Measurements from ENCODE around the gene COA3.
A peak's percentile ranks its signal among the peaks of the same experiment; 100 is the strongest.
"Not testable (repeated sequence)": the region's sequence is repeated elsewhere in the genome, so short reads cannot be mapped to it uniquely, and the experiment has no call there.

Gene COA3

GRCh38 chr17:42779304-42779935 lies 19.1 kb downstream of the COA3 start:
- Histone ChIP-seq H3K27me3 (ENCODE audit: insufficient read depth, low read length) (peaks cover 37% of the 10 kb centered on the region), H3K9ac (ENCODE audit: low read depth, low read length) (no peak overlapping the region), H3K4me3 (ENCODE audit: low read length) (peak overlapping the region; percentile 70; the same call in 1 of the 2 replicates), H3K36me3 (ENCODE audit: insufficient read depth, low read depth, low read length) (peaks cover 38% of the 10 kb centered on the region), H3K27ac (ENCODE audit: low read length) (no peak overlapping the region), H3K4me1 (ENCODE audit: insufficient read depth, low read length) (peaks cover 3% of the 10 kb centered on the region; the same call in 1 of the 2 replicates), H3K9me3 (ENCODE audit: insufficient read depth, low read depth, low read length) (no peaks in the 10 kb centered on the region)

GRCh38 chr17:42778570-42778969 lies 19.9 kb downstream of the COA3 start:
- Histone ChIP-seq H3K36me3 (ENCODE audit: insufficient read depth, low read depth, low read length) (peaks cover 38% of the 10 kb centered on the region), H3K4me1 (ENCODE audit: insufficient read depth, low read length) (peaks cover 3% of the 10 kb centered on the region; the same call in 1 of the 2 replicates), H3K27me3 (ENCODE audit: insufficient read depth, low read length) (peaks cover 31% of the 10 kb centered on the region), H3K4me3 (ENCODE audit: low read length) (no peak overlapping the region), H3K27ac (ENCODE audit: low read length) (no peak overlapping the region), H3K9ac (ENCODE audit: low read depth, low read length) (no peak overlapping the region), H3K9me3 (ENCODE audit: insufficient read depth, low read depth, low read length) (no peaks in the 10 kb centered on the region)

- Histone ChIP-seq H3K27ac (ENCODE audit: low read length) (no peak overlapping the region), H3K4me3 (ENCODE audit: low read length) (no peak overlapping the region), H3K9me3 (ENCODE audit: insufficient read depth, low read depth, low read length) (no peaks in the 10 kb centered on the region), H3K9ac (ENCODE audit: low read depth, low read length) (no peak overlapping the region), H3K4me1 (ENCODE audit: insufficient read depth, low read length) (no peaks in the 10 kb centered on the region), H3K36me3 (ENCODE audit: insufficient read depth, low read depth, low read length) (peaks cover 38% of the 10 kb centered on the region), H3K27me3 (ENCODE audit: insufficient read depth, low read length) (peaks cover 1% of the 10 kb centered on the region; the same call in 1 of the 2 replicates)
These were observed 22.9 kb downstream of the COA3 start for GRCh38 chr17:42775534-42776098.

GRCh38 chr17:42774066-42774745 lies 24.3 kb downstream of the COA3 start:
- H3K9me3 ChIP-seq (ENCODE audit: insufficient read depth, low read depth, low read length) = no peaks in the 10 kb centered on the region
- H3K4me1 ChIP-seq (ENCODE audit: insufficient read depth, low read length) = no peaks in the 10 kb centered on the region
- H3K4me3 ChIP-seq (ENCODE audit: low read length) = peak overlapping the region; percentile 92
- peak overlapping the region; percentile 94 for H3K9ac ChIP-seq (ENCODE audit: low read depth, low read length)
- no peaks in the 10 kb centered on the region for H3K27me3 ChIP-seq (ENCODE audit: insufficient read depth, low read length)
- H3K27ac ChIP-seq (ENCODE audit: low read length) = no peak overlapping the region
- H3K36me3 ChIP-seq (ENCODE audit: insufficient read depth, low read depth, low read length) = peaks cover 36% of the 10 kb centered on the region

GRCh38 chr17:42773290-42774035 lies 25.0 kb downstream of the COA3 start, which contains the start of gene VPS25:
Gene VPS25, plus strand, starts transcription at chr17:42773449. Its CDS starts 27 bp downstream, at chr17:42773476.
- Histone ChIP-seq H3K36me3 (ENCODE audit: insufficient read depth, low read depth, low read length) (peaks cover 28% of the 10 kb centered on the region), H3K27me3 (ENCODE audit: insufficient read depth, low read length) (no peaks in the 10 kb centered on the region), H3K9ac (ENCODE audit: low read depth, low read length) (peak within 1 kb of the TSS; percentile 94), H3K27ac (ENCODE audit: low read length) (no peak within 1 kb of the TSS), H3K9me3 (ENCODE audit: insufficient read depth, low read depth, low read length) (no peaks in the 10 kb centered on the region), H3K4me3 (ENCODE audit: low read length) (peak within 1 kb of the TSS; percentile 92), H3K4me1 (ENCODE audit: insufficient read depth, low read length) (no peaks in the 10 kb centered on the region)

- H3K9me3 ChIP-seq (ENCODE audit: insufficient read depth, low read depth, low read length) = no peaks in the 10 kb centered on the region
- H3K9ac ChIP-seq (ENCODE audit: low read depth, low read length) = peak overlapping the region; percentile 94; the same call in 1 of the 2 replicates
- no peak overlapping the region for H3K27ac ChIP-seq (ENCODE audit: low read length)
- no peaks in the 10 kb centered on the region for H3K27me3 ChIP-seq (ENCODE audit: insufficient read depth, low read length)
- no peaks in the 10 kb centered on the region for H3K4me1 ChIP-seq (ENCODE audit: insufficient read depth, low read length)
- peak overlapping the region; percentile 92 for H3K4me3 ChIP-seq (ENCODE audit: low read length)
- H3K36me3 ChIP-seq (ENCODE audit: insufficient read depth, low read depth, low read length) = peaks cover 23% of the 10 kb centered on the region
These were observed 25.6 kb downstream of the COA3 start for GRCh38 chr17:42772945-42773289.

GRCh38 chr17:42769964-42770363 lies 28.5 kb downstream of the COA3 start:
- not testable (repeated sequence) for H3K4me1 ChIP-seq (ENCODE audit: insufficient read depth, low read length); H3K9me3 ChIP-seq (ENCODE audit: insufficient read depth, low read depth, low read length); H3K4me3 ChIP-seq (ENCODE audit: low read length); H3K27ac ChIP-seq (ENCODE audit: low read length); H3K9ac ChIP-seq (ENCODE audit: low read depth, low read length); H3K27me3 ChIP-seq (ENCODE audit: insufficient read depth, low read length); H3K36me3 ChIP-seq (ENCODE audit: insufficient read depth, low read depth, low read length)

GRCh38 chr17:42768006-42768405 lies 30.5 kb downstream of the COA3 start:
- H3K4me3 ChIP-seq (ENCODE audit: low read length); H3K27me3 ChIP-seq (ENCODE audit: insufficient read depth, low read length); H3K4me1 ChIP-seq (ENCODE audit: insufficient read depth, low read length); H3K9me3 ChIP-seq (ENCODE audit: insufficient read depth, low read depth, low read length); H3K36me3 ChIP-seq (ENCODE audit: insufficient read depth, low read depth, low read length); H3K27ac ChIP-seq (ENCODE audit: low read length); H3K9ac ChIP-seq (ENCODE audit: low read depth, low read length): not testable (repeated sequence)

- H3K9ac ChIP-seq (ENCODE audit: low read depth, low read length) = no peak overlapping the region
- H3K4me1 ChIP-seq (ENCODE audit: insufficient read depth, low read length) = peaks cover 3% of the 10 kb centered on the region; the same call in 1 of the 2 replicates
These were observed 31.0 kb downstream of the COA3 start for GRCh38 chr17:42767512-42767911.

GRCh38 chr17:42766124-42766523 lies 32.4 kb downstream of the COA3 start:
- Histone ChIP-seq H3K27ac (ENCODE audit: low read length) (no peak overlapping the region), H3K4me1 (ENCODE audit: insufficient read depth, low read length) (peaks cover 3% of the 10 kb centered on the region; the same call in 1 of the 2 replicates), H3K4me3 (ENCODE audit: low read length) (no peak overlapping the region), H3K36me3 (ENCODE audit: insufficient read depth, low read depth, low read length) (no peaks in the 10 kb centered on the region), H3K27me3 (ENCODE audit: insufficient read depth, low read length) (peaks cover 17% of the 10 kb centered on the region), H3K9ac (ENCODE audit: low read depth, low read length) (no peak overlapping the region), H3K9me3 (ENCODE audit: insufficient read depth, low read depth, low read length) (no peaks in the 10 kb centered on the region)

More at GRCh38 chr17:42767512-42767911, 31.0 kb downstream of the COA3 start:
- no peak overlapping the region for H3K4me3 ChIP-seq (ENCODE audit: low read length)
- H3K36me3 ChIP-seq (ENCODE audit: insufficient read depth, low read depth, low read length) = no peaks in the 10 kb centered on the region
- H3K27ac ChIP-seq (ENCODE audit: low read length) = no peak overlapping the region
- H3K27me3 ChIP-seq (ENCODE audit: insufficient read depth, low read length) = peaks cover 3% of the 10 kb centered on the region
- no peaks in the 10 kb centered on the region for H3K9me3 ChIP-seq (ENCODE audit: insufficient read depth, low read depth, low read length)

GRCh38 chr17:42761638-42762037 lies 36.9 kb downstream of the COA3 start:
- H3K27ac ChIP-seq (ENCODE audit: low read length) = no peak overlapping the region
- H3K36me3 ChIP-seq (ENCODE audit: insufficient read depth, low read depth, low read length) = no peaks in the 10 kb centered on the region
- peaks cover 8% of the 10 kb centered on the region; the same call in 1 of the 2 replicates for H3K4me1 ChIP-seq (ENCODE audit: insufficient read depth, low read length)
- no peak overlapping the region for H3K9ac ChIP-seq (ENCODE audit: low read depth, low read length)
- no peaks in the 10 kb centered on the region for H3K9me3 ChIP-seq (ENCODE audit: insufficient read depth, low read depth, low read length)
- H3K27me3 ChIP-seq (ENCODE audit: insufficient read depth, low read length) = peaks cover 49% of the 10 kb centered on the region
- peak overlapping the region; percentile 65; the same call in 1 of the 2 replicates for H3K4me3 ChIP-seq (ENCODE audit: low read length)
